Measurements from ENCODE around the gene SLX9.

DNA sequence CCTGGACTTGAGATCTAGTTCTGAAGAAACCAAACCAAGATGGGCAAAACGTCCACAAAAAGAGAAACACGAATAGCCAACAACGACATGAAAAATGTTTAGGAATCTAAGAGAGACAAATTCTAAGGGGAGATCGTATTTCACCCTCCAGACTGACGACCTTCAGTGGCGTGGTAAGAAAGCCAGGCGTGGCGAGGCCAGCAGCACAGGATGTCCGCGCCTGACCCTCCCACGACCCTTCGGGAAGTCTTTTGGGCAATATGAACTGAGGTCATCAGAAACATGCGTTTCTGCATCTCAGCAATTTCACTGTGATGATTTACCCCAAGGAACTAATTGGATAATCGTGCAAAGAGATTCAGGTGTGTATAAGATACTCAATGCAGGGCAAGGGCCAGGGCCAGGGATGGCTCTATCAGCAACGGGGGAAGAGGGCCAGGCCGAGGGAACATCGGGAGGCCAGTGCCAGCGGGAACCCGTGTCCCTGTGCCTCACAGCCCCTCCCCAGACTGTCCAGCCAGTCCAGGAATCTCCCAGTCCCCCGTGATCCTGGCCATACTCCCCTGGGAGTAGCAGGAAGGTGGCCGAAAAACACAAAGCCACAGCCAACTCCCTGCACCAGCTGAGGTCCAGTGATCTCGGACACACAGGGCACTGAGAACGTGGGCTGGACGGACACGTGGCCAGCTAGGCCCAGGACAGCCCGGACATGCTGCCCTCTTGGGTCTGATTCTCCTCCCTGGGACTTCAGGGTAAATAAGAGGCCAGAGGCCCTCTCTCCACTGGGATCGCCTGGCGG, 81.0 kb downstream of the SLX9 start:
- TF ChIP-seq POLR2A (IDR thresholded peaks at IDR 0.05): no peak
- TF ChIP-seq CTCF (IDR thresholded peaks at IDR 0.05): no peak
- no peak for TF ChIP-seq POLR2AphosphoS5 (IDR thresholded peaks at IDR 0.05)
